K562 (cell line): Measurements from ENCODE around the gene ALDH16A1. TPM values are rescaled to one million over a fixed set of nuclear protein-coding genes. Genes with fewer than 3 reads are reported as not detected.
A peak's percentile ranks its signal among the peaks of the same experiment; 100 is the strongest.

ENCODE experiments used
- ARID2 ChIP-seq: fragments of 450-650 bp; IDR thresholded peaks from 2 replicates; pipeline ENCODE4 v1.6.1; 2017; ENCODE audit warnings: antibody characterized with exemption, mild to moderate bottlenecking
- CTCF ChIP-seq, 3 experiments: IDR thresholded peaks in 2 of 3; conservative IDR thresholded peaks in 1 of 3; 2 replicates each; pipeline ENCODE4 v1.5.1; 2011 to 2012; ENCODE audit warnings: low read length in 3 of 3, mild to moderate bottlenecking in 3 of 3, control low read depth in 2 of 3, improper control_type of control experiment in 1 of 3, inconsistent platforms in 1 of 3, low read depth in 1 of 3, mixed read lengths in 1 of 3, moderate library complexity in 1 of 3; ENCODE audit not compliant: insufficient read depth in 2 of 3
- ELF1 ChIP-seq: fragments of 200-800 bp; sonication (Bioruptor generic); IDR thresholded peaks from 2 replicates; pipeline ENCODE4 v1.6.1; 2016; ENCODE audit warnings: missing genetic modification characterization, missing compliant biosample characterization
- GABPB1 ChIP-seq: sonication (generic); formaldehyde crosslinking; IDR thresholded peaks from 2 replicates; pipeline ENCODE4 v1.8.0; 2022; ENCODE audit warnings: mild to moderate bottlenecking, missing genetic modification reagents
- ILF3 ChIP-seq: fragments of 450-650 bp; IDR thresholded peaks from 2 replicates; pipeline ENCODE4 v1.6.1; 2018; ENCODE audit warnings: antibody characterized with exemption, mild to moderate bottlenecking, moderate library complexity, borderline replicate concordance
- JUN ChIP-seq, 2 experiments: sonication (generic) in 1 of 2; formaldehyde crosslinking in 1 of 2; IDR thresholded peaks; 2 replicates each; pipeline versions ENCODE4 v1.6.1 to v1.8.0; 2012 to 2022; ENCODE audit warnings: borderline replicate concordance in 2 of 2, mild to moderate bottlenecking in 2 of 2, improper control_type of control experiment in 1 of 2, low read depth in 1 of 2, low read length in 1 of 2, missing genetic modification reagents in 1 of 2
- MEF2A ChIP-seq: IDR thresholded peaks from 2 replicates; pipeline ENCODE4 v1.6.1; 2011; ENCODE audit warnings: low read depth, mild to moderate bottlenecking, low read length, moderate library complexity; ENCODE audit not compliant: control insufficient read depth
- MTA3 ChIP-seq: fragments of 450-650 bp; formaldehyde crosslinking; IDR thresholded peaks from 2 replicates; pipeline ENCODE4 v1.6.1; 2017; ENCODE audit warnings: mild to moderate bottlenecking, borderline replicate concordance
- MXI1 ChIP-seq: IDR thresholded peaks from 2 replicates; pipeline ENCODE4 v1.6.1; 2011; ENCODE audit warnings: low read depth, mild to moderate bottlenecking, improper control_type of control experiment, low read length
- NCOA1 ChIP-seq: fragments of 450-650 bp; IDR thresholded peaks from 2 replicates; pipeline ENCODE4 v1.6.1; 2016; ENCODE audit warnings: low read depth
- NCOA2 ChIP-seq, 2 experiments: fragments of 450-650 bp; IDR thresholded peaks; 2 replicates each; pipeline ENCODE4 v1.6.1; 2018; ENCODE audit warnings: mild to moderate bottlenecking in 2 of 2, moderate library complexity in 1 of 2; ENCODE audit not compliant: partially characterized antibody in 2 of 2
- RREB1 ChIP-seq: fragments of 250-450 bp; sonication (Bioruptor Pico); IDR thresholded peaks from 2 replicates; pipeline ENCODE4 v1.4.0; 2020
- STAT5A ChIP-seq: IDR thresholded peaks from 2 replicates; pipeline ENCODE4 v1.6.1; 2012; ENCODE audit warnings: low read length, inconsistent platforms, borderline replicate concordance
- ZNF143 ChIP-seq: sonication (generic); formaldehyde crosslinking; IDR thresholded peaks from 2 replicates; pipeline ENCODE4 v1.9.0; 2022; ENCODE audit warnings: mild to moderate bottlenecking, missing genetic modification reagents
- ZNF253 ChIP-seq: fragments of 250-450 bp; sonication (Bioruptor Pico); conservative IDR thresholded peaks from 2 replicates; pipeline ENCODE4 v1.6.1; 2021; ENCODE audit warnings: mild to moderate bottlenecking
- ZNF512 ChIP-seq: IDR thresholded peaks from 2 replicates; pipeline ENCODE4 v1.6.1; 2016; ENCODE audit warnings: missing genetic modification characterization, missing compliant biosample characterization
- polyA plus RNA-seq, 8 experiments: library from polyadenylated mRNA; depleted of rRNA in 4 of 8; stranded (reverse) in 5 of 8; unstranded in 3 of 8; fragments of >200 nt; fragmentation: Nextera tagmentation in 2 of 8; fragmentation: Illumina TruSeq in 1 of 8; extraction: Ambion mirVana in 2 of 8; extraction: Trizol in 1 of 8; gene quantifications; 2 replicates each; pipeline versions ENCODE4 v1.2.1 to v1.2.3, GENCODE V29; 2011 to 2014; ENCODE audit warnings: inconsistent platforms in 1 of 8, missing spikeins in 1 of 8
- total RNA-seq, 7 experiments: library from RNA; depleted of rRNA in 6 of 7; stranded (reverse); fragments of >200 nt in 6 of 7; fragmentation: Illumina TruSeq in 2 of 7; extraction: Trizol in 2 of 7; gene quantifications; 2 replicates each; pipeline versions ENCODE4 v1.2.1 to v1.2.3, GENCODE V29; 2011 to 2021; ENCODE audit warnings: low replicate concordance in 1 of 7

Gene ALDH16A1
- total and polyA plus RNA-seq, 9 of the 15 experiments (the other 6 are each of a cell fraction or from before 2014, with no cell fraction given) = 2.2 to 52.2 (median 7.6) TPM

- TF ChIP-seq ZNF512 (tag) = peak; percentile 93
- no peak for TF ChIP-seq NCOA2 (IDR thresholded peaks at IDR 0.05; ENCODE audit: partially characterized antibody in 2 of 2)
- TF ChIP-seq MXI1 = no peak
- TF ChIP-seq GABPB1 = no peak
- 0 out of 2 replicates have a peak, but pooled peaks have one; percentile 6 for TF ChIP-seq JUN (IDR thresholded peaks at IDR 0.05; ENCODE audit: borderline replicate concordance, low read depth, low read length)
- no peak for TF ChIP-seq JUN (CRISPR knock-in tag; IDR thresholded peaks at IDR 0.05; ENCODE audit: borderline replicate concordance)
- no peak for TF ChIP-seq ILF3
- TF ChIP-seq MTA3 = no peak
- TF ChIP-seq ELF1 (tag) = no peak
- TF ChIP-seq NCOA1 = peak; percentile 43; the same call in 1 of the 2 replicates
- no peak for TF ChIP-seq CTCF (IDR thresholded peaks at IDR 0.05 in 2 of 3, conservative IDR thresholded peaks at IDR 0.05 in 1 of 3; ENCODE audit: insufficient read depth in 2 of 3, low read depth in 1 of 3, low read length in 3 of 3)
- TF ChIP-seq RREB1 (CRISPR knock-in tag) = no peak
- TF ChIP-seq STAT5A = no peak
- TF ChIP-seq MEF2A = peak; percentile 89
- no peak for TF ChIP-seq ZNF253
- no peak for TF ChIP-seq ARID2
- no peak for TF ChIP-seq ZNF143 (CRISPR knock-in tag)
Observed at GRCh38 chr19:49423071-49423984, 29.7 kb upstream of the ALDH16A1 start, which contains the start of gene PTH2 (continued).
